Keratinocyte (primary cell): Measurements from ENCODE around the gene CDH8. TPM values are rescaled to one million over a fixed set of nuclear protein-coding genes. Genes with fewer than 3 reads are reported as not detected.

Experiments used
- DNase-seq: peaks from one replicate; pipeline ENCODE4 v3.0.0-alpha.2; 2011; ENCODE audit warnings: low read depth, missing footprints, low spot score
- FAIRE-seq: peaks from 2 replicates; lab custom pipeline; 2011; peaks lifted over from hg19 to GRCh38; lab: Jason Lieb, UNC
- H2AFZ ChIP-seq: 2 replicates; pipeline ENCODE4 v1.6.0; 2012; ENCODE audit warnings: low read length, control low read depth, inconsistent platforms; ENCODE audit not compliant: control insufficient read depth
- H3K27ac ChIP-seq: 2 replicates; pipeline ENCODE4 v1.5.1; 2011; ENCODE audit warnings: low read length; ENCODE audit not compliant: control insufficient read depth, insufficient read depth
- H3K27me3 ChIP-seq: 3 replicates; pipeline ENCODE4 v1.6.0; 2011; ENCODE audit warnings: low read length; ENCODE audit not compliant: control insufficient read depth, insufficient read depth; ENCODE audit errors: extremely low read depth
- H3K36me3 ChIP-seq, 2 experiments: 2 replicates in 1 of 2; 3 replicates in 1 of 2; pipeline ENCODE4 v1.5.1; 2011; ENCODE audit warnings: low read length in 2 of 2, mild to moderate bottlenecking in 1 of 2; ENCODE audit not compliant: control insufficient read depth in 2 of 2, insufficient read depth in 2 of 2; ENCODE audit errors: extremely low read depth in 1 of 2
- H3K4me1 ChIP-seq: 3 replicates; pipeline ENCODE4 v1.5.1; 2011; ENCODE audit warnings: low read length; ENCODE audit not compliant: control insufficient read depth, insufficient read depth; ENCODE audit errors: extremely low read depth
- H3K4me2 ChIP-seq: 3 replicates; pipeline ENCODE4 v1.6.0; 2011; ENCODE audit warnings: low read depth, low read length; ENCODE audit not compliant: control insufficient read depth, insufficient read depth; ENCODE audit errors: extremely low read depth
- H3K4me3 ChIP-seq, 3 experiments: fragments of 200-600 bp in 1 of 3; sonication (generic) in 1 of 3; 2 replicates in 2 of 3; 3 replicates in 1 of 3; pipeline ENCODE4 v1.5.1; 2011 to 2016; ENCODE audit warnings: low read length in 3 of 3, mild to moderate bottlenecking in 3 of 3, control low read depth in 2 of 3, inconsistent platforms in 1 of 3, low read depth in 1 of 3, mixed read lengths in 1 of 3, mixed run types in 1 of 3, moderate library complexity in 1 of 3; ENCODE audit not compliant: control insufficient read depth in 2 of 3, insufficient read depth in 2 of 3; ENCODE audit errors: extremely low read depth in 1 of 3
- H3K79me2 ChIP-seq: 2 replicates; pipeline ENCODE4 v1.6.0; 2012; ENCODE audit warnings: low read length; ENCODE audit not compliant: control insufficient read depth, insufficient read depth
- H3K9ac ChIP-seq: 3 replicates; pipeline ENCODE4 v1.6.0; 2011; ENCODE audit warnings: low read length; ENCODE audit not compliant: control insufficient read depth, insufficient read depth; ENCODE audit errors: extremely low read depth
- H3K9me1 ChIP-seq: 3 replicates; pipeline ENCODE4 v1.6.0; 2011; ENCODE audit warnings: low read length; ENCODE audit not compliant: control insufficient read depth, insufficient read depth; ENCODE audit errors: extremely low read depth
- H3K9me3 ChIP-seq: 2 replicates; pipeline ENCODE4 v1.5.1; 2012; ENCODE audit warnings: low read depth, low read length; ENCODE audit not compliant: control insufficient read depth
- H4K20me1 ChIP-seq: 3 replicates; pipeline ENCODE4 v1.6.0; 2011; ENCODE audit warnings: low read length; ENCODE audit not compliant: control insufficient read depth, insufficient read depth; ENCODE audit errors: extremely low read depth
- CTCF ChIP-seq, 3 experiments: IDR thresholded peaks in 1 of 3; conservative IDR thresholded peaks in 1 of 3; optimal IDR thresholded peaks in 1 of 3; 2 replicates in 2 of 3; 3 replicates in 1 of 3; pipeline versions ENCODE3 to v1.5.1; 2011; ENCODE audit warnings: low read length in 3 of 3, mild to moderate bottlenecking in 3 of 3, moderate library complexity in 2 of 3, control low read depth in 1 of 3, inconsistent platforms in 1 of 3; ENCODE audit not compliant: insufficient read depth in 2 of 3; ENCODE audit errors: extremely low read depth in 1 of 3
- EZH2 ChIP-seq: IDR thresholded peaks from one replicate; pipeline ENCODE4 v1.6.1; 2012; ENCODE audit warnings: inconsistent platforms, mild to moderate bottlenecking, low read length, moderate library complexity
- dilution Hi-C: fragments of 300-500 bp; cut with MboI; formaldehyde crosslinking; loops from one replicate; pipeline ENCODE4 v1.7.0; 2020; ENCODE audit warnings: low sequenced_read_pairs; ENCODE audit not compliant: extremely low pct_ligation_motif_present
- polyA plus RNA-seq, 5 experiments: library from polyadenylated mRNA; depleted of rRNA in 3 of 5; stranded (reverse) in 3 of 5; stranded (forward) in 1 of 5; unstranded in 1 of 5; fragments of >200 nt; gene quantifications; 1 replicate in 1 of 5; 2 replicates in 3 of 5; 3 replicates in 1 of 5; pipeline versions ENCODE4 v1.2.1 to v1.2.3, GENCODE V29; 2011 to 2012; ENCODE audit warnings: missing spikeins in 2 of 5, low read depth in 1 of 5, low replicate concordance in 1 of 5

The CDH8 gene
- polyA plus RNA-seq, 1 donor (not counting 4 experiments of a cell fraction or from before 2014, with no cell fraction given), result 0.18 TPM

DNA sequence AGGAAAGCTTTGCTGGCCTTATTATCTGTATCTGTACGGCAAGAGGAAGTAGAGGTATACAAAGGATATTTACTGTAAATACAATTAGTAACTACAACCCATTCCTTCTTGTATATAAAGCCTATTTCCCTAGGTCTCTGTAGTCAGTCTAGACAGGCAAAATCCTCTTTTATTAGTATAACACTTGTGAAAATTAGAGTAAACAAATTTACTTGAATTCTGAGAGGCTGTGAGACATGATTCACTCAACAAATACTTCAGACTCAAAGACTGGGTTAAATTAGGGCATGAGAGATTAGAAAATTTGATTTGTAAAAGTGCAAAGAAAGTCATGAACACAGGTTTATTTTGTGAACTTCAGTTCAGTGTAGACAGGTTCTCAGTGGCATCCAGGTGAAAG is 30.9 kb upstream of the CDH8 start:
- H3K9me1 ChIP-seq, result no peaks in the 10 kb centered on the region
- no peaks in the 10 kb centered on the region for H3K27me3 ChIP-seq
- FAIRE-seq (no peak), DNase-seq (no peak)
- H3K27ac ChIP-seq, result no peak overlapping the region
- dilution Hi-C loops, result no loop called here
- no peaks in the 10 kb centered on the region for H3K4me1 ChIP-seq
- no peaks in the 10 kb centered on the region for H3K36me3 ChIP-seq
- H3K9me3 ChIP-seq, result no peaks in the 10 kb centered on the region
- H4K20me1 ChIP-seq, result no peaks in the 10 kb centered on the region
- H3K4me3 ChIP-seq, result no peak overlapping the region
- H2AFZ ChIP-seq, result no peak overlapping the region
- no peak overlapping the region for H3K9ac ChIP-seq
- TF ChIP-seq CTCF (optimal IDR thresholded peaks at IDR 0.05 in 1 of 3, IDR thresholded peaks at IDR 0.05 in 1 of 3, conservative IDR thresholded peaks at IDR 0.05 in 1 of 3; ENCODE audit: extremely low read depth in 1 of 3, insufficient read depth in 2 of 3, low read length in 3 of 3) (no peak), EZH2 (no peak)
- H3K4me2 ChIP-seq, result no peak overlapping the region
- no peaks in the 10 kb centered on the region for H3K79me2 ChIP-seq

DNA sequence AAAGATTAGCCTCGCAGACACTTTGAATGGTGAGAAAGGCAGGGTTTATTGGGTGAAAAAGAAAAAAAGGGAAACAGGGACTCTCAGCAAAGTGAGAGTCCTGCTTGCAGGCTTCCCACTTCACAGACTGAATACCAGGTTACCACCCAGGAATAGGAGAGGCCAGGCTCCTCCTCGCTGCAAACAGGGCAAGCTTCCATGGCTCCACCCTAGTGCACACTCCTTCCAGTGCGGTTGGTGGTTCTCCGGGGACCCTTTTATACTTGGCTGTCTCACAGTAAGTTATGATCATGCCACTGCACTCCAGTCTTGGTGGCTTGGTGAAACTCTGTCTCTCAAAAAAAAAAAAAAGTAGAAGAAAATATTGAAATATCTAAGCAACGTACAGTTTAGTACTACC is 30.5 kb upstream of the CDH8 start:
- no peak for FAIRE-seq
- dilution Hi-C loops, result no loop called here
- Histone ChIP-seq H3K9me3 (no peaks in the 10 kb centered on the region), H3K27ac (no peak overlapping the region), H3K27me3 (no peaks in the 10 kb centered on the region), H2AFZ (no peak overlapping the region), H3K4me1 (no peaks in the 10 kb centered on the region), H3K9me1 (no peaks in the 10 kb centered on the region), H3K79me2 (no peaks in the 10 kb centered on the region), H4K20me1 (no peaks in the 10 kb centered on the region), H3K9ac (no peak overlapping the region), H3K4me3 (no peak overlapping the region), H3K4me2 (no peak overlapping the region), H3K36me3 (no peaks in the 10 kb centered on the region)
- DNase-seq, result no peak
- TF ChIP-seq EZH2 (no peak), CTCF (optimal IDR thresholded peaks at IDR 0.05 in 1 of 3, IDR thresholded peaks at IDR 0.05 in 1 of 3, conservative IDR thresholded peaks at IDR 0.05 in 1 of 3; ENCODE audit: extremely low read depth in 1 of 3, insufficient read depth in 2 of 3, low read length in 3 of 3) (no peak)
